HG03159 (cell line): Measurements from ENCODE around the gene HBA1.
"Not testable (repeated sequence)": the region's sequence is repeated elsewhere in the genome, so short reads cannot be mapped to it uniquely, and the experiment has no call there.

Source experiments
- ATAC-seq: cut with Tn5 transposase; IDR thresholded peaks from one replicate; pipeline ENCODE4 v1.9.1; 2021; ENCODE audit warnings: mild to moderate bottlenecking, moderate library complexity; ENCODE audit not compliant: unreplicated experiment

HBA1 gene

GRCh38 chr16:193441-193840 is 17.0 kb downstream of the HBA1 start:
- no peak for ATAC-seq

- no peak for ATAC-seq
These were observed 18.0 kb downstream of the HBA1 start for GRCh38 chr16:194516-194915.

GRCh38 chr16:200388-200787 is 23.9 kb downstream of the HBA1 start:
- ATAC-seq = no peak

GRCh38 chr16:203246-203645 is 26.8 kb downstream of the HBA1 start:
- no peak for ATAC-seq

- not testable (repeated sequence) for ATAC-seq
These were observed 27.6 kb downstream of the HBA1 start for GRCh38 chr16:204046-204445.

GRCh38 chr16:209359-209758 is 32.9 kb downstream of the HBA1 start:
- ATAC-seq = not testable (repeated sequence)

GRCh38 chr16:211631-212180 is 35.2 kb downstream of the HBA1 start:
- not testable (repeated sequence) for ATAC-seq

- no peak for ATAC-seq
These were observed 36.5 kb downstream of the HBA1 start for GRCh38 chr16:212999-213398.

GRCh38 chr16:220021-220420 is 43.5 kb downstream of the HBA1 start:
- no peak for ATAC-seq
